GM19452 (cell line): ENCODE results near the gene MSANTD1.

Source experiments
- ATAC-seq: cut with Tn5 transposase; IDR thresholded peaks from one replicate; pipeline ENCODE4 v1.9.1; 2021; ENCODE audit not compliant: unreplicated experiment

Gene MSANTD1

GRCh38 chr4:3232001-3232400, 17.0 kb upstream of the MSANTD1 start:
- no peak for ATAC-seq

- no peak for ATAC-seq
Observed at GRCh38 chr4:3232871-3233271, 16.1 kb upstream of the MSANTD1 start.

GRCh38 chr4:3233391-3234071, 15.4 kb upstream of the MSANTD1 start:
- ATAC-seq: no peak

GRCh38 chr4:3234171-3235029, 14.6 kb upstream of the MSANTD1 start:
- ATAC-seq: no peak

GRCh38 chr4:3235030-3235345, 14.0 kb upstream of the MSANTD1 start:
- ATAC-seq: no peak

- no peak for ATAC-seq
Observed at GRCh38 chr4:3235581-3235980, 13.4 kb upstream of the MSANTD1 start.

GRCh38 chr4:3236326-3236878, 12.6 kb upstream of the MSANTD1 start:
- ATAC-seq: no peak

- ATAC-seq: no peak
Observed at GRCh38 chr4:3237266-3237665, 11.7 kb upstream of the MSANTD1 start.

GRCh38 chr4:3237712-3238560, 11.0 kb upstream of the MSANTD1 start:
- ATAC-seq: no peak

- no peak for ATAC-seq
Observed at GRCh38 chr4:3238721-3239120, 10.2 kb upstream of the MSANTD1 start.

- no peak for ATAC-seq
Observed at GRCh38 chr4:3239303-3239702, 9.7 kb upstream of the MSANTD1 start.

- no peak for ATAC-seq
Observed at GRCh38 chr4:3239998-3240920, 8.7 kb upstream of the MSANTD1 start.

GRCh38 chr4:3240936-3241522, 7.9 kb upstream of the MSANTD1 start:
- ATAC-seq: no peak

- no peak for ATAC-seq
Observed at GRCh38 chr4:3241898-3242524, 6.9 kb upstream of the MSANTD1 start.

GRCh38 chr4:3243136-3243780, 5.7 kb upstream of the MSANTD1 start:
- no peak for ATAC-seq

- ATAC-seq: no peak
Observed at GRCh38 chr4:3244002-3244401, 5.0 kb upstream of the MSANTD1 start.

GRCh38 chr4:3244747-3245146, 4.2 kb upstream of the MSANTD1 start:
- ATAC-seq: no peak

- no peak for ATAC-seq
Observed at GRCh38 chr4:3245676-3246075, 3.3 kb upstream of the MSANTD1 start.
